ENCODE measurements around the gene VGLL2.

DNA sequence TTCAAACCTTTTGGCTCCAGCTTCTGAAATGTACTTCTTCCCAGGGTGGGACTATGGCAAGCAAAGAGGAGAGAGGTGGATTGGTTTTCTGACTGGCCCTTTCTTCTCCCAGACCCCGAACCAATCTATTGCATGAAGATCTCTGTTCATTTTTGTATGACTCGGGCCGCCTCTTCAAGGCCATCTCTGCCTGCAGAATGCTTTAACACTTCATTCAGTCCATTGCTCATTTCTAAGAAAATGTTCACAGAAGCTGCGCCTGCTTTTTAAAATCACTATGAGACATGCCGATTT, 1.6 kb downstream of the VGLL2 start:
- no peak for TF ChIP-seq TARDBP (IDR thresholded peaks at IDR 0.05)
- TF ChIP-seq BHLHE40 (IDR thresholded peaks at IDR 0.05; ENCODE audit: borderline replicate concordance): no peak
- no peak for TF ChIP-seq FOXM1 (IDR thresholded peaks at IDR 0.05; ENCODE audit: borderline replicate concordance)
- no peak for TF ChIP-seq SUZ12 (IDR thresholded peaks at IDR 0.05)
- TF ChIP-seq FOXA1 (IDR thresholded peaks at IDR 0.05): no peak
- no peak for TF ChIP-seq PKNOX1 (IDR thresholded peaks at IDR 0.05)
- TF ChIP-seq FOXK2 (IDR thresholded peaks at IDR 0.05): no peak
- no peak for TF ChIP-seq ELF4 (IDR thresholded peaks at IDR 0.05)
- no peak for TF ChIP-seq SP1 (IDR thresholded peaks at IDR 0.05)
- no peak for TF ChIP-seq LEF1 (IDR thresholded peaks at IDR 0.05; ENCODE audit: borderline replicate concordance)
- TF ChIP-seq ARNT (IDR thresholded peaks at IDR 0.05): no peak
- TF ChIP-seq HDGF (IDR thresholded peaks at IDR 0.05; ENCODE audit: borderline replicate concordance): no peak
- TF ChIP-seq CTBP1 (IDR thresholded peaks at IDR 0.05; ENCODE audit: borderline replicate concordance): no peak

Measured in HEK293T (cell line).